Measurements from ENCODE around the gene TRNAU1AP. TPM values are rescaled to one million over a fixed set of nuclear protein-coding genes. Genes with fewer than 3 reads are reported as not detected.
"Not testable (repeated sequence)": the region's sequence is repeated elsewhere in the genome, so short reads cannot be mapped to it uniquely, and the experiment has no call there.

TRNAU1AP gene
- total RNA-seq, 4 donors from 2014 or later: 18.5 to 25.0 (median 21.8) TPM

- no peak for TF ChIP-seq EP300 (IDR thresholded peaks at IDR 0.05)
- no peak for TF ChIP-seq POLR2AphosphoS5 (IDR thresholded peaks at IDR 0.05)
- TF ChIP-seq, protein P1, sequence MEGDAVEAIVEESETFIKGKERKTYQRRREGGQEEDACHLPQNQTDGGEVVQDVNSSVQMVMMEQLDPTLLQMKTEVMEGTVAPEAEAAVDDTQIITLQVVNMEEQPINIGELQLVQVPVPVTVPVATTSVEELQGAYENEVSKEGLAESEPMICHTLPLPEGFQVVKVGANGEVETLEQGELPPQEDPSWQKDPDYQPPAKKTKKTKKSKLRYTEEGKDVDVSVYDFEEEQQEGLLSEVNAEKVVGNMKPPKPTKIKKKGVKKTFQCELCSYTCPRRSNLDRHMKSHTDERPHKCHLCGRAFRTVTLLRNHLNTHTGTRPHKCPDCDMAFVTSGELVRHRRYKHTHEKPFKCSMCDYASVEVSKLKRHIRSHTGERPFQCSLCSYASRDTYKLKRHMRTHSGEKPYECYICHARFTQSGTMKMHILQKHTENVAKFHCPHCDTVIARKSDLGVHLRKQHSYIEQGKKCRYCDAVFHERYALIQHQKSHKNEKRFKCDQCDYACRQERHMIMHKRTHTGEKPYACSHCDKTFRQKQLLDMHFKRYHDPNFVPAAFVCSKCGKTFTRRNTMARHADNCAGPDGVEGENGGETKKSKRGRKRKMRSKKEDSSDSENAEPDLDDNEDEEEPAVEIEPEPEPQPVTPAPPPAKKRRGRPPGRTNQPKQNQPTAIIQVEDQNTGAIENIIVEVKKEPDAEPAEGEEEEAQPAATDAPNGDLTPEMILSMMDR (IDR thresholded peaks at IDR 0.05): no peak
- no peak for TF ChIP-seq POLR2A (IDR thresholded peaks at IDR 0.05)
- H3K36me3 ChIP-seq: peaks cover 0 to 100% of the 10 kb centered on the region in 2 donors
- no peaks in the 10 kb centered on the region for H3K9me3 ChIP-seq
- no peaks in the 10 kb centered on the region for H3K27me3 ChIP-seq
- ATAC-seq: no peak
- H3K4me1 ChIP-seq: no peaks in the 10 kb centered on the region
- 80 to 93% methylated on average over 2 of the region's 2 CpGs for WGBS, 2 donors (ENCODE audit: low coverage in 1 of 2)
- H3K27ac ChIP-seq: no peak overlapping the region
- H3K4me3 ChIP-seq: no peak overlapping the region
These were observed 14.0 kb downstream of the TRNAU1AP start for GRCh38 chr1:28566931-28567330.

GRCh38 chr1:28571911-28572310 lies 19.0 kb downstream of the TRNAU1AP start:
- Histone ChIP-seq H3K9me3 (no peaks in the 10 kb centered on the region), H3K27ac (no peak overlapping the region), H3K36me3 (peaks cover 0 to 100% of the 10 kb centered on the region in 2 donors), H3K4me3 (no peak overlapping the region), H3K27me3 (no peaks in the 10 kb centered on the region), H3K4me1 (no peaks in the 10 kb centered on the region)
- WGBS, 2 donors (ENCODE audit: low coverage in 1 of 2): 74 to 79% methylated on average over 3 to 4 of the region's 4 CpGs
- no peak for ATAC-seq
- TF ChIP-seq POLR2A (IDR thresholded peaks at IDR 0.05): no peak
- TF ChIP-seq, protein P1 (IDR thresholded peaks at IDR 0.05): no peak
- TF ChIP-seq POLR2AphosphoS5 (IDR thresholded peaks at IDR 0.05): no peak
- TF ChIP-seq EP300 (IDR thresholded peaks at IDR 0.05): no peak

DNA sequence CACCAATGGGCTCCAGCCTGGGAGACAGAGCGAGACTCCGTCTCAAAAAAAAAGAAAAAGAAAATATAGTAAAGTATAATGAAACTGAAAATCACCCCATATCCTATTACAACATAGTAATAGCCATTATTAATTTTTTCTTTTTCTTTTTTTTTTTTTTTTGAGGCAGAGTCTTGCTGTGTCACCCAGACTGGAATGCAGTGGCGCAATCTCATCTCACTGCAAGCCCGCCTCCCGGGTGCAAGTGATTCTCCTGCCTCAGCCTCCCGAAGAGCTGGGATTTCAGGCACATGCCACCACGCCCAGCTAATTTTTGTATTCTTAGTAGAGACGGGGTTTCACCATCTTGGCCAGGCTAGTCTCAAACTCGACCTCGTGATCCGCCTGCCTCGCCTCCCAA lies 20.0 kb downstream of the TRNAU1AP start:
- ATAC-seq, H3K4me1 ChIP-seq, H3K27ac ChIP-seq, H3K4me3 ChIP-seq, H3K9me3 ChIP-seq, H3K27me3 ChIP-seq: not testable (repeated sequence)
- WGBS, 2 donors (ENCODE audit: low coverage in 1 of 2): 93 to 100% methylated on average over 4 to 5 of the region's 12 CpGs
- H3K36me3 ChIP-seq: peaks cover 0 to 100% of the 10 kb centered on the region in 2 donors

DNA sequence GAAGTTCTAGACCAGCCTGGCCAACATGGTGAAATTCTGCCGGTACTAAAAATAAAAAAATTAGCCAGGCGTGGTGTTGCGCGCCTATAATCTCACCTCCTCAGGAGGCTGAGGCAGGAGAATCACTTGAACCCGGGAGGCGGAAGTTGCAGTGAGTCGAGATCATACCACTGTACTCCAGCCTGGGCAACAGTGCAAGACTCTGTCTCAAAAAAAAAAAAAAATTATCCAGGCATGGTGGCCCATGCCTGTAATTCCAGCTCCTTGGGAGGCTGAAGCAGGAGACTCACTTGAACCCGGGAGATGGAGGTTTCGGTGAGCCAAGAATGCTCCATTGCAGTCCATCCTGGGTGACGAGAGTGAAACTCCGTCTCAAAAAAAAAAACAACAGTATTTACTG lies 20.7 kb downstream of the TRNAU1AP start:
- H3K4me3 ChIP-seq: no peak overlapping the region
- peaks cover 0 to 100% of the 10 kb centered on the region in 2 donors for H3K36me3 ChIP-seq

GRCh38 chr1:28577052-28577678 lies 24.3 kb downstream of the TRNAU1AP start:
- Histone ChIP-seq H3K27ac (no peak overlapping the region), H3K9me3 (no peaks in the 10 kb centered on the region), H3K4me1 (peaks cover 0 to 38% (median 10%) of the 10 kb centered on the region in 3 donors), H3K36me3 (peaks cover 0 to 83% of the 10 kb centered on the region in 2 donors), H3K27me3 (no peaks in the 10 kb centered on the region), H3K4me3 (no peak overlapping the region)
- TF ChIP-seq, protein P1 (IDR thresholded peaks at IDR 0.05): no peak
- TF ChIP-seq POLR2AphosphoS5 (IDR thresholded peaks at IDR 0.05): no peak
- TF ChIP-seq POLR2A (IDR thresholded peaks at IDR 0.05): no peak
- TF ChIP-seq EP300 (IDR thresholded peaks at IDR 0.05): no peak
- ATAC-seq: no peak
- WGBS, 2 donors (ENCODE audit: low coverage in 1 of 2): 78% methylated on average over 1 of the region's 1 CpG; no CpG with 5 or more reads in 1 of the 2 donors

More for the DNA sequence above, 20.7 kb downstream of the TRNAU1AP start:
- Histone ChIP-seq H3K27me3 (no peaks in the 10 kb centered on the region), H3K4me1 (peaks cover 0 to 11% (median 0%) of the 10 kb centered on the region in 3 donors), H3K27ac (no peak overlapping the region), H3K9me3 (no peaks in the 10 kb centered on the region)
- TF ChIP-seq POLR2AphosphoS5 (IDR thresholded peaks at IDR 0.05): no peak
- TF ChIP-seq EP300 (IDR thresholded peaks at IDR 0.05): no peak
- TF ChIP-seq, protein P1 (IDR thresholded peaks at IDR 0.05): no peak
- TF ChIP-seq POLR2A (IDR thresholded peaks at IDR 0.05): no peak
- ATAC-seq: no peak
- WGBS, 2 donors (ENCODE audit: low coverage in 1 of 2): 93% methylated on average over 5 of the region's 11 CpGs; no CpG with 5 or more reads in 1 of the 2 donors

Measured in gastroesophageal sphincter (tissue), 4 donors.